DND-41 (cell line): ENCODE results near the gene ATP6V1B1.
"Not testable (repeated sequence)": the region's sequence is repeated elsewhere in the genome, so short reads cannot be mapped to it uniquely, and the experiment has no call there.

Experiments
- ATAC-seq: fragments of 200-7000 bp; cut with Tn5 transposase; 3 replicates; pipeline ENCODE4 v1.9.1; 2021; ENCODE audit warnings: low read depth; ENCODE audit not compliant: insufficient read depth
- DNase-seq: peaks from one replicate; pipeline ENCODE4 v3.0.0-alpha.2; 2020
- H2AFZ ChIP-seq: 2 replicates; pipeline ENCODE4 v1.6.0; 2012; ENCODE audit warnings: low read depth, low read length
- H3K27ac ChIP-seq: 2 replicates; pipeline ENCODE4 v1.5.1; 2012; ENCODE audit warnings: low read length, inconsistent platforms
- H3K27me3 ChIP-seq: fragments of 200-600 bp; sonication (generic); 2 replicates; pipeline ENCODE4 v1.6.0; 2012; ENCODE audit warnings: low read length, mild to moderate bottlenecking, inconsistent platforms; ENCODE audit not compliant: insufficient read depth, poor library complexity
- H3K36me3 ChIP-seq: 2 replicates; pipeline ENCODE4 v1.5.1; 2012; ENCODE audit warnings: low read length, inconsistent platforms; ENCODE audit not compliant: insufficient read depth
- H3K4me1 ChIP-seq: 2 replicates; pipeline ENCODE4 v1.5.1; 2012; ENCODE audit warnings: mild to moderate bottlenecking, low read length; ENCODE audit not compliant: insufficient read depth
- H3K4me2 ChIP-seq: 2 replicates; pipeline ENCODE4 v1.6.0; 2012; ENCODE audit warnings: mild to moderate bottlenecking, moderate library complexity, low read length, inconsistent platforms; ENCODE audit not compliant: insufficient read depth
- H3K4me3 ChIP-seq, 2 experiments: fragments of 200-600 bp in 1 of 2; shearing (Covaris generic) in 1 of 2; 2 replicates each; pipeline ENCODE4 v1.5.1; 2012 to 2016; ENCODE audit warnings: inconsistent platforms in 2 of 2, low read length in 2 of 2, mild to moderate bottlenecking in 2 of 2, low read depth in 1 of 2, moderate library complexity in 1 of 2
- H3K79me2 ChIP-seq: 2 replicates; pipeline ENCODE4 v1.6.0; 2012; ENCODE audit warnings: low read length, inconsistent platforms; ENCODE audit not compliant: insufficient read depth
- H3K9ac ChIP-seq: 2 replicates; pipeline ENCODE4 v1.6.0; 2012; ENCODE audit warnings: low read depth, mild to moderate bottlenecking, inconsistent platforms, low read length, moderate library complexity
- H3K9me3 ChIP-seq: 2 replicates; pipeline ENCODE4 v1.5.1; 2012; ENCODE audit warnings: low read length, moderate library complexity, mild to moderate bottlenecking, inconsistent platforms; ENCODE audit not compliant: insufficient read depth, severe bottlenecking
- H4K20me1 ChIP-seq: 2 replicates; pipeline ENCODE4 v1.6.0; 2012; ENCODE audit warnings: low read length; ENCODE audit not compliant: insufficient read depth
- EZH2 ChIP-seq: IDR thresholded peaks from 3 replicates; pipeline ENCODE4 v1.6.1; 2012; ENCODE audit warnings: borderline replicate concordance, low read depth, mild to moderate bottlenecking, moderate library complexity, low read length, inconsistent platforms; ENCODE audit not compliant: severe bottlenecking
- TF ChIP-seq, protein P1 (sequence below): IDR thresholded peaks from 2 replicates; pipeline ENCODE4 v1.5.1; 2012; ENCODE audit warnings: borderline replicate concordance, low read length, moderate library complexity, mild to moderate bottlenecking; ENCODE audit not compliant: poor library complexity, severe bottlenecking; ENCODE audit errors: extremely low read depth

Gene ATP6V1B1

DNA sequence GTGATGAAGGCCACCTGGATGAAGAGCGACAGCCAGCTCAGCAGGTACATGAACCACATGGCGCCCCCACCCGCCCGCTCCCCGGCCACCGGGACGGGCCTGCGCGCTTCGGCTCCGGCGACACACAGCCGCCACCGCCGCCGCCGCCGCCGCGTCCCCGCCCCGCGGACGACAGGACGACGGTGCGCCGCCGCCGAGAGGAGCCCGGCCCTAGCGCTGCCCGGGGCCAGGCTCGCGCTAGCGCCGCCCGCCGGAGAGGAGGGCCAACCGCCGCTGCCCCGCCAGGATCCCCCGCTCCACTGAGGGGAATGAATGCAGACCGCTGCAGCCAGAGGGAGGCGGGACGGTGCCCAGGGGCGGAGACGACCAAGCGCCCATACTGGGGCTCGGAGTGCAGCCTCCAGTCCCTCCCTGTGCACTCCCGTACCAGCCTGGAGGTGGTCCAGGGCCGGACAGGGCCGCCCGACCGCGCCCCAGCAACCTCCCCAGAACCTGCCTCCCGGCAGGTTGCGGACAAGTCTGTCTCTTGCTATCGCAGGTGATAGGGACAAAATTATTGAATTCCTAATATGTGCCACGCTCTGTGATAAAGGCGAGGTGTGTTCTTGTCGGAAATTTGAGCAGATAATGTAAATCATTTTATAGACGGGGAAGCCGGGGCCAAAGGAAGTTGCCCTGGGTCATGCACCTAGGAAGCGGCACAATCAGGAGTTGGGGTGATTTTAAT lies 59.2 kb downstream of the ATP6V1B1 start, which contains the start of gene TEX261:
TSS of gene TEX261 (minus strand) at position 175 of the 727 bp plus-strand sequence. CDS start at position 59, 116 bp downstream.
- peaks cover 39% of the 10 kb centered on the region for H3K79me2 ChIP-seq
- no peaks in the 10 kb centered on the region for H3K27me3 ChIP-seq
- TF ChIP-seq EZH2 = peak; percentile 51
- TF ChIP-seq, protein P1, sequence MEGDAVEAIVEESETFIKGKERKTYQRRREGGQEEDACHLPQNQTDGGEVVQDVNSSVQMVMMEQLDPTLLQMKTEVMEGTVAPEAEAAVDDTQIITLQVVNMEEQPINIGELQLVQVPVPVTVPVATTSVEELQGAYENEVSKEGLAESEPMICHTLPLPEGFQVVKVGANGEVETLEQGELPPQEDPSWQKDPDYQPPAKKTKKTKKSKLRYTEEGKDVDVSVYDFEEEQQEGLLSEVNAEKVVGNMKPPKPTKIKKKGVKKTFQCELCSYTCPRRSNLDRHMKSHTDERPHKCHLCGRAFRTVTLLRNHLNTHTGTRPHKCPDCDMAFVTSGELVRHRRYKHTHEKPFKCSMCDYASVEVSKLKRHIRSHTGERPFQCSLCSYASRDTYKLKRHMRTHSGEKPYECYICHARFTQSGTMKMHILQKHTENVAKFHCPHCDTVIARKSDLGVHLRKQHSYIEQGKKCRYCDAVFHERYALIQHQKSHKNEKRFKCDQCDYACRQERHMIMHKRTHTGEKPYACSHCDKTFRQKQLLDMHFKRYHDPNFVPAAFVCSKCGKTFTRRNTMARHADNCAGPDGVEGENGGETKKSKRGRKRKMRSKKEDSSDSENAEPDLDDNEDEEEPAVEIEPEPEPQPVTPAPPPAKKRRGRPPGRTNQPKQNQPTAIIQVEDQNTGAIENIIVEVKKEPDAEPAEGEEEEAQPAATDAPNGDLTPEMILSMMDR = peak; percentile 93
- peaks cover 34% of the 10 kb centered on the region for H4K20me1 ChIP-seq
- peaks cover 27% of the 10 kb centered on the region for H3K36me3 ChIP-seq
- peaks cover 35% of the 10 kb centered on the region for H3K4me1 ChIP-seq
- peak within 1 kb of the TSS; percentile 95 for H3K4me2 ChIP-seq
- H3K9me3 ChIP-seq = no peaks in the 10 kb centered on the region
- H3K27ac ChIP-seq = peak within 1 kb of the TSS; percentile 69
- DNase-seq = peak; percentile 91
- ATAC-seq = peak; percentile 98
- peak within 1 kb of the TSS; percentile 97 for H2AFZ ChIP-seq
- peak within 1 kb of the TSS; percentile 83 for H3K9ac ChIP-seq
- peak within 1 kb of the TSS; percentile 74 to 92 for H3K4me3 ChIP-seq

DNA sequence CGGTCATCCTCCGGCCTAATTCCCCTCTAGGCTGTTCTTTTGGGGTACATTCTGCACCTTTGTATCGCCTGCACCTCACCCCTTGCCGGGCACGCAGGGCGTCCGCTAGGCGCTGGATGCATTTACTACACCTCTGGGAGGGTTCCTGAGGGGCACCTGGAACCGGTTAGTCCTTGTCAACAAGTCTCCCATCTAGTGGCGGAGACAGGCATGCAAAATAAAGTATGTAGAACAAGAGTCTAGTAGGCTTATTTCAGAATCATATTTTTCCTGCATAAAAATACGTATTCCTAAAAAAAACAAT lies 59.7 kb downstream of the ATP6V1B1 start:
- peaks cover 31% of the 10 kb centered on the region for H4K20me1 ChIP-seq
- H3K27me3 ChIP-seq = no peaks in the 10 kb centered on the region
- H2AFZ ChIP-seq = peak overlapping the region; percentile 97
- peak; percentile 29 for DNase-seq
- peaks cover 36% of the 10 kb centered on the region for H3K4me1 ChIP-seq
- H3K4me3 ChIP-seq = peak overlapping the region; percentile 33 to 92; a peak in 3 of 4 replicates
- peaks cover 23% of the 10 kb centered on the region for H3K36me3 ChIP-seq
- peak overlapping the region; percentile 83 for H3K9ac ChIP-seq
- peak overlapping the region; percentile 89 for H3K4me2 ChIP-seq
- H3K9me3 ChIP-seq = no peaks in the 10 kb centered on the region
- peak; percentile 9; the same call in 1 of the 3 replicates for ATAC-seq
- TF ChIP-seq, protein P1 = peak; percentile 32
- TF ChIP-seq EZH2 = no peak
- H3K79me2 ChIP-seq = peaks cover 35% of the 10 kb centered on the region
- H3K27ac ChIP-seq = no peak overlapping the region; the same call in 1 of the 2 replicates

GRCh38 chr2:70998885-70999284 lies 63.2 kb downstream of the ATP6V1B1 start:
- H3K9ac ChIP-seq, H3K36me3 ChIP-seq, H3K79me2 ChIP-seq, H3K9me3 ChIP-seq, H3K4me2 ChIP-seq, H3K27ac ChIP-seq, H3K4me3 ChIP-seq, H4K20me1 ChIP-seq, ATAC-seq, H3K27me3 ChIP-seq, H2AFZ ChIP-seq, DNase-seq: not testable (repeated sequence)
- peaks cover 25% of the 10 kb centered on the region for H3K4me1 ChIP-seq

GRCh38 chr2:70999362-70999761 lies 63.7 kb downstream of the ATP6V1B1 start:
- Histone ChIP-seq H4K20me1 (no peaks in the 10 kb centered on the region), H3K9ac (no peak overlapping the region), H3K36me3 (no peaks in the 10 kb centered on the region; the same call in 1 of the 2 replicates), H3K79me2 (peaks cover 2% of the 10 kb centered on the region), H2AFZ (no peak overlapping the region), H3K4me2 (no peak overlapping the region), H3K27me3 (no peaks in the 10 kb centered on the region), H3K4me3 (no peak overlapping the region), H3K9me3 (no peaks in the 10 kb centered on the region), H3K4me1 (peaks cover 23% of the 10 kb centered on the region), H3K27ac (no peak overlapping the region)
- ATAC-seq (no peak), DNase-seq (no peak)
- TF ChIP-seq EZH2 = no peak
- TF ChIP-seq, protein P1 = no peak

DNA sequence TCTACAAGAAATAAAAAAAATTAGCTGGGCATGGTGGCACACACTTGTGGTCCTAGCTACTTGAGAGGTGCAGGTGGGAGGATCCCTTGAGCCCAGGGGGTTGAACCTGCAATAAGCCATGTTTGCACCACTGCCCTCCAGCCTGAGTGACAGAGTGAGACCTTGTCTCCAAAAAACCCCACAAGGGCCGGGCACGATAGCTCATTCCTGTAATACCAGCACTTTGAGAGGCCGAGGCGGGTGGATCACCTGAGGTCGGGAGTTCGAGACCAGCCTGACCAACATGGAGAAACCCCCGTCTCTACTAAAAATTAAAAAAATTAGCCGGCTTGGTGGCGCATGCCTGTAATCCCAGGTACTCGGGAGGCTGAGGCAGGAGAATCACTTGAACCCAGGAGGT lies 64.2 kb downstream of the ATP6V1B1 start:
- H3K4me2 ChIP-seq, H2AFZ ChIP-seq: not testable (repeated sequence)

More for the DNA sequence above, 64.2 kb downstream of the ATP6V1B1 start:
- H3K4me3 ChIP-seq, ATAC-seq, DNase-seq, H3K79me2 ChIP-seq, H3K36me3 ChIP-seq, H3K27ac ChIP-seq, H3K27me3 ChIP-seq, H4K20me1 ChIP-seq, H3K9ac ChIP-seq, H3K9me3 ChIP-seq: not testable (repeated sequence)
- peaks cover 22% of the 10 kb centered on the region for H3K4me1 ChIP-seq
